GM03348 (cell line): ENCODE measurements around the gene PMPCA.
"Not testable (repeated sequence)": the region's sequence is repeated elsewhere in the genome, so short reads cannot be mapped to it uniquely, and the experiment has no call there.

Experiments used
- DNase-seq: peaks from one replicate; pipeline ENCODE4 v3.0.0; 2012; ENCODE audit warnings: low spot score

The PMPCA gene

GRCh38 chr9:136394312-136395019 is 16.0 kb upstream of the PMPCA start:
- no peak for DNase-seq

GRCh38 chr9:136395020-136395340 is 15.5 kb upstream of the PMPCA start:
- no peak for DNase-seq

GRCh38 chr9:136395345-136396218 is 14.9 kb upstream of the PMPCA start:
- DNase-seq, result no peak

- DNase-seq, result no peak
These were observed 14.3 kb upstream of the PMPCA start for GRCh38 chr9:136396219-136396515.

- DNase-seq, result no peak
These were observed 12.8 kb upstream of the PMPCA start for GRCh38 chr9:136397643-136398042.

GRCh38 chr9:136398286-136398685 is 12.2 kb upstream of the PMPCA start:
- no peak for DNase-seq

GRCh38 chr9:136399176-136400037 is 11.1 kb upstream of the PMPCA start:
- peak; percentile 69 for DNase-seq

- DNase-seq, result peak; percentile 98
These were observed 10.2 kb upstream of the PMPCA start, which contains the start of gene SNAPC4 for GRCh38 chr9:136400038-136400834. Gene SNAPC4, minus strand, starts transcription at chr9:136400170. Its CDS starts 1,742 bp downstream, at chr9:136398428.

- DNase-seq, result no peak
These were observed 9.1 kb upstream of the PMPCA start for GRCh38 chr9:136401173-136401922.

GRCh38 chr9:136402067-136402466 is 8.4 kb upstream of the PMPCA start:
- no peak for DNase-seq

GRCh38 chr9:136403538-136403914 is 6.9 kb upstream of the PMPCA start:
- DNase-seq, result no peak

- DNase-seq, result no peak
These were observed 6.3 kb upstream of the PMPCA start for GRCh38 chr9:136403915-136404800.

GRCh38 chr9:136404801-136405136 is 5.7 kb upstream of the PMPCA start:
- no peak for DNase-seq

- DNase-seq, result no peak
These were observed 5.0 kb upstream of the PMPCA start for GRCh38 chr9:136405481-136405880.

GRCh38 chr9:136405904-136406303 is 4.6 kb upstream of the PMPCA start:
- not testable (repeated sequence) for DNase-seq

GRCh38 chr9:136407061-136407460 is 3.4 kb upstream of the PMPCA start:
- DNase-seq, result not testable (repeated sequence)

- DNase-seq, result no peak
These were observed 2.5 kb upstream of the PMPCA start for GRCh38 chr9:136407911-136408310.

GRCh38 chr9:136409557-136410455 is 652 bp upstream of the PMPCA start:
- peak; percentile 72 for DNase-seq

GRCh38 chr9:136411378-136411777 is 920 bp downstream of the PMPCA start:
- DNase-seq, result no peak
